ENCODE results near the gene PTGER1. TPM values are rescaled to one million over a fixed set of nuclear protein-coding genes. Genes with fewer than 3 reads are reported as not detected.
"Not testable (repeated sequence)": the region's sequence is repeated elsewhere in the genome, so short reads cannot be mapped to it uniquely, and the experiment has no call there.

PTGER1 gene
- total RNA-seq, 1 experiment from 2014 or later: 2.2 TPM

DNA sequence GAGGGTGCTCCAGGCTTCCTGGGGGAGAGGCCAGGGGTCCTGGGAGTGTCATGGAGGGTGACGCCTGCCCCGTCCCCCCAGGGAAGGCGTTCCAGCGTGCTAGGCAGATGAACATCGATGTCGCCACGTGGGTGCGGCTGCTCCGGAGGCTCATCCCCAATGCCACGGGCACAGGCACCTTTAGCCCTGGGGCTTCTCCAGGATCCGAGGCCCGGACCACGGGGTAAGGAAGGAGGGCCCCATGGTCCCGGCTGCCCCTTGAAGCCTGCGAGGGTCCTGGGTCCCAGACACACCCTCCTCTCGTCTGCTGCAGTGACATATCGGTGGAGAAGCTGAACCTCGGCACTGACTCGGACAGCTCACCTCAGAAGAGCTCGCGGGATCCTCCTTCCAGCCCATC lies 11.4 kb downstream of the PTGER1 start:
- TF ChIP-seq EZH2phosphoT487 (IDR thresholded peaks at IDR 0.05; ENCODE audit: borderline replicate concordance, low read length) (no peak), EZH2 (IDR thresholded peaks at IDR 0.05; ENCODE audit: low read length, unreplicated experiment) (no peak)
- TF ChIP-seq, protein P1, sequence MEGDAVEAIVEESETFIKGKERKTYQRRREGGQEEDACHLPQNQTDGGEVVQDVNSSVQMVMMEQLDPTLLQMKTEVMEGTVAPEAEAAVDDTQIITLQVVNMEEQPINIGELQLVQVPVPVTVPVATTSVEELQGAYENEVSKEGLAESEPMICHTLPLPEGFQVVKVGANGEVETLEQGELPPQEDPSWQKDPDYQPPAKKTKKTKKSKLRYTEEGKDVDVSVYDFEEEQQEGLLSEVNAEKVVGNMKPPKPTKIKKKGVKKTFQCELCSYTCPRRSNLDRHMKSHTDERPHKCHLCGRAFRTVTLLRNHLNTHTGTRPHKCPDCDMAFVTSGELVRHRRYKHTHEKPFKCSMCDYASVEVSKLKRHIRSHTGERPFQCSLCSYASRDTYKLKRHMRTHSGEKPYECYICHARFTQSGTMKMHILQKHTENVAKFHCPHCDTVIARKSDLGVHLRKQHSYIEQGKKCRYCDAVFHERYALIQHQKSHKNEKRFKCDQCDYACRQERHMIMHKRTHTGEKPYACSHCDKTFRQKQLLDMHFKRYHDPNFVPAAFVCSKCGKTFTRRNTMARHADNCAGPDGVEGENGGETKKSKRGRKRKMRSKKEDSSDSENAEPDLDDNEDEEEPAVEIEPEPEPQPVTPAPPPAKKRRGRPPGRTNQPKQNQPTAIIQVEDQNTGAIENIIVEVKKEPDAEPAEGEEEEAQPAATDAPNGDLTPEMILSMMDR (conservative IDR thresholded peaks at IDR 0.05; ENCODE audit: low read depth, low read length): no peak
- Histone ChIP-seq H4K20me1 (ENCODE audit: low read length) (no peaks in the 10 kb centered on the region), H3K4me1 (ENCODE audit: insufficient read depth, low read length) (no peaks in the 10 kb centered on the region), H3K36me3 (ENCODE audit: low read depth, low read length) (peaks cover 32% of the 10 kb centered on the region), H3K27me3 (ENCODE audit: low read length) (no peaks in the 10 kb centered on the region), H3K27ac (ENCODE audit: low read length) (no peak overlapping the region), H3K4me2 (ENCODE audit: low read length) (no peak overlapping the region), H3K4me3 (ENCODE audit: low read length) (no peak overlapping the region), H3K79me2 (ENCODE audit: low read length) (no peaks in the 10 kb centered on the region), H3K9ac (ENCODE audit: low read length) (no peak overlapping the region), H3K9me3 (ENCODE audit: low read length) (no peaks in the 10 kb centered on the region), H2AFZ (ENCODE audit: low read length) (no peak overlapping the region), H3F3A (ENCODE audit: low read length, unreplicated experiment) (no peaks in the 10 kb centered on the region), H3K9me2 (replicated peaks; ENCODE audit: low read length) (no peaks in the 10 kb centered on the region)
- CTCF ChIA-PET: no interaction called here
- POLR2A ChIA-PET (ENCODE audit: unreplicated experiment): no interaction called here
- no TSS peak for BruUV-seq (replicated peaks)
- intact Hi-C loops (cut with micrococcal nuclease): no loop called here
- no peak for ATAC-seq
- no peak for DNase-seq

DNA sequence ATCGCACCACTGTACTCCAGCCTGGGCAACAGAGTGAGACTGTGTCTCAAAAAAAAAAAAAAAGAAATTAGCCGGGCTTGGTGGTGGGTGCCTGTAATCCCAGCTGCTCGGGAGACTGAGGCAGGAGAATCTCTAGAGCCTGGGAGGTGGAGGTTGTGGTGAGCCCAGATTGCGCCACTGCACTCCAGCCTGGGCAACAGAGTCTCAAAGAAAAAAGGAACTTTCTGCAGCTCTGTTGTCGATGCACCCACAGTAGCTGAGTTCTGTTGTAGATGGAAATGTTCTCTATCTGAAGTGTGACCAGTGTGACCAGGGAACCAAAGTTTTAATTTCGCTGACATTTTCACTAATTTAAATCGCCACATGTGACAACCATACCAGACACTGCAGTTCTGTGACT lies 12.8 kb downstream of the PTGER1 start:
- BruUV-seq (replicated peaks): not testable (repeated sequence)

DNA sequence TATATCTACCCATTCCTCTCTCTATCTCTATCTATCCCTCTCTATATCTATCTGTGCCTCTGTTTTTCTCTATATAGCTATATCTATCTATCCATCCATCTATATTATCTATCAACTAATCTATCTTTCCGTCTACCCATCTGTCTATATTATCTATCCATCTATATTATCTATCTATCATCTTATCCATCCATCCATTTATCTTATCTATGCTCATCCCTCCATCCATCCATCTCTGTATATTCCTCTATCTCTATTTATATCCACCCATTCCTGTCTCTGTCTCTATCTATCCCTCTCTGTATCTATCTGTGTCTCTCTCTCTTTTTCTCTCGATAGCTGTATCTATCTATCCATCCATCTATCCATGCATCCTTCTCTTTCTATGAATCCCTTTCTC lies 14.2 kb downstream of the PTGER1 start:
- H3K36me3 ChIP-seq (ENCODE audit: low read depth, low read length): peaks cover 32% of the 10 kb centered on the region
- no peaks in the 10 kb centered on the region for H3K9me2 ChIP-seq (replicated peaks; ENCODE audit: low read length)
- no peaks in the 10 kb centered on the region for H3F3A ChIP-seq (ENCODE audit: low read length, unreplicated experiment)
- CTCF ChIA-PET: no interaction called here
- no peaks in the 10 kb centered on the region for H3K79me2 ChIP-seq (ENCODE audit: low read length)
- no TSS peak for BruUV-seq (replicated peaks)
- TF ChIP-seq, protein P1 (conservative IDR thresholded peaks at IDR 0.05; ENCODE audit: low read depth, low read length): no peak
- no peak for TF ChIP-seq EZH2 (IDR thresholded peaks at IDR 0.05; ENCODE audit: low read length, unreplicated experiment)
- no peak for TF ChIP-seq EZH2phosphoT487 (IDR thresholded peaks at IDR 0.05; ENCODE audit: borderline replicate concordance, low read length)
- H4K20me1 ChIP-seq (ENCODE audit: low read length): no peaks in the 10 kb centered on the region
- no peak for DNase-seq
- H3K4me2 ChIP-seq (ENCODE audit: low read length): no peak overlapping the region
- POLR2A ChIA-PET (ENCODE audit: unreplicated experiment): no interaction called here
- no peak overlapping the region for H3K9ac ChIP-seq (ENCODE audit: low read length)
- no peaks in the 10 kb centered on the region for H3K9me3 ChIP-seq (ENCODE audit: low read length)
- no peak for ATAC-seq
- intact Hi-C loops (cut with micrococcal nuclease): no loop called here
- H2AFZ ChIP-seq (ENCODE audit: low read length): no peak overlapping the region
- no peak overlapping the region for H3K27ac ChIP-seq (ENCODE audit: low read length)
- H3K4me1 ChIP-seq (ENCODE audit: insufficient read depth, low read length): no peaks in the 10 kb centered on the region
- H3K4me3 ChIP-seq (ENCODE audit: low read length): no peak overlapping the region
- no peaks in the 10 kb centered on the region for H3K27me3 ChIP-seq (ENCODE audit: low read length)

More for the DNA sequence above, 12.8 kb downstream of the PTGER1 start:
- intact Hi-C loops (cut with micrococcal nuclease); H3K4me3 ChIP-seq (ENCODE audit: low read length); H4K20me1 ChIP-seq (ENCODE audit: low read length); H3K27ac ChIP-seq (ENCODE audit: low read length); ATAC-seq; H3K9me2 ChIP-seq (replicated peaks; ENCODE audit: low read length); H3K4me1 ChIP-seq (ENCODE audit: insufficient read depth, low read length); H3K9ac ChIP-seq (ENCODE audit: low read length); DNase-seq; H3K79me2 ChIP-seq (ENCODE audit: low read length); H3F3A ChIP-seq (ENCODE audit: low read length, unreplicated experiment); H3K4me2 ChIP-seq (ENCODE audit: low read length); POLR2A ChIA-PET (ENCODE audit: unreplicated experiment); H3K9me3 ChIP-seq (ENCODE audit: low read length); CTCF ChIA-PET; H3K27me3 ChIP-seq (ENCODE audit: low read length); H2AFZ ChIP-seq (ENCODE audit: low read length): not testable (repeated sequence)
- H3K36me3 ChIP-seq (ENCODE audit: low read depth, low read length): peaks cover 29% of the 10 kb centered on the region
